Transverse colon (tissue), 3 donors: Measurements from ENCODE around the gene TEX53.

Experiments used
- CTCF ChIP-seq, 5 experiments: fragments of 200-600 bp in 3 of 5; fragments of 450-650 bp in 2 of 5; sonication (generic) in 3 of 5; IDR thresholded peaks; 1 replicate in 2 of 5; 2 replicates in 3 of 5; pipeline ENCODE4 v1.5.1; 2016 to 2017; ENCODE audit warnings: antibody characterized with exemption in 5 of 5, inconsistent platforms in 3 of 5, mild to moderate bottlenecking in 2 of 5, moderate library complexity in 1 of 5
- POLR2A ChIP-seq: fragments of 450-650 bp; IDR thresholded peaks from one replicate; pipeline ENCODE4 v1.6.1; 2016; ENCODE audit warnings: antibody characterized with exemption, mild to moderate bottlenecking, moderate library complexity

- no peak for TF ChIP-seq CTCF (IDR thresholded peaks at IDR 0.05)
- TF ChIP-seq POLR2A: no peak
Measured at GRCh38 chr9:114688379-114688778, 30.8 kb upstream of the TEX53 start.
